GM18868 (cell line): ENCODE data around the gene LZTS3.

Experiments
- ATAC-seq: cut with Tn5 transposase; IDR thresholded peaks from one replicate; pipeline ENCODE4 v1.9.1; 2021; ENCODE audit warnings: mild to moderate bottlenecking, moderate library complexity; ENCODE audit not compliant: unreplicated experiment

The LZTS3 gene

DNA sequence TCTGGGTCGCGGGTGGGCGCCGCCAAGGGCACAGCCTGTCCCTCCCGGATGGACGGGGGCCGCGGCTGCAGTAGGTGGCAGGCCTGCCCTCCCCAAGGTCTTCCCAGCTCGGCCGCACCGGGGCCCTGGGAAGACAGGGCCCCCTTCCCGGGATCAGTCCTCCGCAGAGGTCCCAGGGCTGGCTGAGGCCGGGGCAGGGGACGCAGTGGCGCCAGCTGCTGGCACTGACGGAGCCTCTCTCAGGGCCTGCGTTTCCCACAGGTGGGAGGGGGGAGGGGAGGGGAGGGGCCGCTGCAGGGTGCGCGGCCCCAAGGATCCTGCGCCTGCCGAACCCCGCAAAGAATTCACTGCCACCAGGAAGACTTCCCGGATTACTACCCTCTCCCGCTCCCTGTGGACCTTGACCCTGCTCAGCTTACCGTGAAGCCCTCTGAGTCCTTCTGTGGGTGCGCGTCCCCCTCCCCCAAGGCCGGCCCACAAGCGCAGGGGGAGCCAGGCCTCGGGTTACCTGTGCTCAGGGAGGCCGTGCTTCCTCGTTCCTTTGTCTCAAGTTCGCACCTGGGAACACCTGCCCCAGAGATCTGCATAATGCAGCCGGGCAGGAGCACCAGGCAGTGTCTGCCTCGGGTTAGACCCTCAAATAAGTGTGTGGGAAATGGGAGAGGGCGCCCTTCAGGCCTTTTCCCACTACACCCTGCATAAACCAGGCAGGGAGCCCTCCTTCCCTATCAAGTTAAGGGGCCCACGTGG is 5.1 kb downstream of the LZTS3 start:
- no peak for ATAC-seq

DNA sequence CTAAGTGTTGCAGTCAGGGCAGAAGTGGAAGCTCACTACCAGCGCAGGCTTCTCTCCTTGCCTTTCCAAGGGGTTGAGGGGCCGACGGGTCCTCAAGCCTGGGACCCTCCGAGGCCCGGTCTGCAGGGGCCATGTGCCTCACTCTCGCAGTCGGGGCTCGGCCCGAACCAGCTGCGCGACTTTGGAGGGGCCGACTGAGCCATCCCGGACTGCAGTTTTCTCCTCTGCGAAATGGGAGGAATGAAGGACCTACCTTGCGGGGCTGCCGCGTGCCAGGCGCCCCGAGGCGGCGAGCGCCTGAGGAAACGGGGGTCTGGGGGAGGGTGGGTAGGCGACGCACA is 5.6 kb downstream of the LZTS3 start:
- ATAC-seq = no peak

DNA sequence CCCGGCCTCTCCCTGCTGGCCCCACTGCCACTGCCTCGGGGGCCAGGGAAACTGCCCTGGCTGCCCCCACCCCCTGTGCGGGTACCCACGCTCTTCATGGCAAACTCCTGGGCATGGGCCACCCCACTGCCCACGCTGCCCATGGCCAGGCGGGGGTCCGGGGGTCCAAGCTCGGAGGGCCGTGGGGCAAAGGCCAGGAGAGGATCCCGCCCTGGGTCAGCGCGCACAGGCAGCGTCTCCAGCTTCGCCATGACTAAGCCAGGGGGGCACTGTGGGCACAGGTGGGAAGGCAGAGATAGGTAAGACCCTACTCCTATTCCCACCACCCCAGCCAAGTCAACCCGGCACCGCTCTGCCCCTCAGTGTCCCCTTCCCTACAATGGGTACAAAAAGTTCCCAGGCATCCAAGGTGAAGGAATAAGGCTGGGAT is 6.4 kb downstream of the LZTS3 start:
- ATAC-seq = no peak

DNA sequence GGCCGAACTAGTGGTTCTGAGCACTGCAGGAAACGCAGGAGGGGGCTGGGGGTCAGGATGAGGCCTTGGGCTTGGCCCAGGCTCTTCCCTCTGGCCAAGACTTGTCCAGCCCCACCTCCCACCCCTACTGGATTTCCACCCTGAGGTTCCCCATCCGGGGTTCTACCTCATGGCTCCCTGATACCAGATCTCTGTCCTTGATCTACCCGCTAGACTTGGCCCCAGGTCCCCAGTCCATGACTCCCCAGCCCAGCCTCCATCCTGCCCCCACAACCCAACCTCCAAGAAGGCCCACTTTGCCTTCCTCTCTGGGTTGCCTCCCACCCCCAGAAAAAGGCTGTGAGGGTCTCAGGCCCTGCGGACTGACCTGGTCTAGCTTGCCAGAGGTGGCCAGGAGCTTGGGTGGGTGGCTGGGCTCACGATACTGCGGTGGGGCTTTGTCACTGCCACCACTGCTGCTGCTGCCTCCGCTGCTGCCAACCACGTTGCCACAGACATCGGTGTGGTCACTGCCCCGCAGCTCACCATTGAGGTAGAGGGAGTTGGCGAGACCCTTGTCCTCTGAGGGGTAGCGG is 6.9 kb downstream of the LZTS3 start:
- no peak for ATAC-seq

DNA sequence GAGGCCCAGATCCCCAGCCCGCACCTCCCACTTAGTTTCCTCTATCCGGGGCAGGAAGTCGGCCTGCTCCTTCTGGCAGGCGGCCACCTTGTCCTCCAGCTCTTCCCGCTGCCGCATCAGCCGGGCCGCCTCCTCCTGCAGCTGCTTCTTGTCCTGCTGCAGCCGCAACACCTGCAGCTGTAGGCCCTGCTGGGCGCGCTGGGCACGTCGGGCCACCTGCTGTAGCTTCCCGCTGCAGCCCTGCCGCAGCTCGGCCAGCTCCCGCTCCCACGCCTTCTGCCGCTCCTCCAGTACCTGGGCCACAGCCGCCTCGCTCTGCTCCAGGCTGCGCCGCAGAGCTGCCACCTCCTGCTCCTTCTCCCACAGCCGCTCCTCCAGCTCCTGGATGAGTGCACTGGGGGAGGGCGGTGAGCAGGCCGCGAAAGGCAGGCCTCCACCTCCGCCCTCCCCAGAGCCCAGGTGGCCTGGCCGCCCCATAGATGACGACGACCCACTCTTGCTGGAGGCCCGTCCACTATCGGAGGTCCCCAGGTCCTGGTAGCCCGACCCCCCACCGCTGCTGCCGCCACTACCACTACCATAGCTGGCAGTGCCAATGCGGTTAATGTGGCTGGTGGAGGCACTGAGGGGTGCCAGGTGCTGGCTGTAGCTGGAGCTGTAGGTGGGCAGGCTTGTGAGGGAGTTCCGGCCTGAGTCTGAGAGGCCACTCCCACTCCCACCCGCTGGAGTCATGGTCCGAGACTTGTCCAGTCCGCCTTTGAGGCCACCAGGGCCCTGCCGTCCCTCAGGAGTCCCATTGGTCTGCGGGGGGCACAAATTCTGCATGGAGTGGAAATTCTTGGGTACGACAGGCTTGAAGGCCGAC is 7.6 kb downstream of the LZTS3 start:
- ATAC-seq = no peak

DNA sequence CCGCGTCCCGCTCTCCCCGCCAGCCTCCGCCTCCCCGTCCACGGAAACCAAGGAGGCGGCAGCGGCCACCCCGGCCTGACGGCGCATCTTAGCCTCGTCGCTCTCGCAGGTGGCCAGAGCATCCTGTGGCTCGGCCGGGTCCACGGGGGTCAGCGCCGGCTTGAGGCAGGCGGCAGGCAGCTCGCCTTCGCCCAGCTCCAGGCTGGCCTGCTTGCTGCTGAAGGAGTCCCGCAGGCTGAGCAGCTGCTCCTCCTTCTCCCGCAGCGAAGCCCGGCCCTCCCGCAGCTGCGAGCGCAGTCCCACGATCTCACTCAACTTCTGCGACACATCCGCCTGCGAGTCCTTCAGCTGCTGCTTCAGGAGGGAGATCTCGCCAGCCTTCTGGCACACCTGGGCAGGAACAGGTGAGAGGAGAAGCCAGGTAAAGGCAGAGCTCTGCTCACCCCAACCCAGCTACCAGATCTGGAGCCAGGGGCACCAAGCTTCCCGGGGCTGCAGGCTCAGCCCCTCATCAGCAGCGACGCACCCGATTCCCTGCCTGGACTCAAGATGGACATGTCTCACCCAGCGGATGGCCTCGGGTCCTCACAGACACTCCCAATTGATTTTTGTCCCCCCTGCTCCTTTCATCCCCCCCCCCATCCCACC is 8.5 kb downstream of the LZTS3 start:
- no peak for ATAC-seq

DNA sequence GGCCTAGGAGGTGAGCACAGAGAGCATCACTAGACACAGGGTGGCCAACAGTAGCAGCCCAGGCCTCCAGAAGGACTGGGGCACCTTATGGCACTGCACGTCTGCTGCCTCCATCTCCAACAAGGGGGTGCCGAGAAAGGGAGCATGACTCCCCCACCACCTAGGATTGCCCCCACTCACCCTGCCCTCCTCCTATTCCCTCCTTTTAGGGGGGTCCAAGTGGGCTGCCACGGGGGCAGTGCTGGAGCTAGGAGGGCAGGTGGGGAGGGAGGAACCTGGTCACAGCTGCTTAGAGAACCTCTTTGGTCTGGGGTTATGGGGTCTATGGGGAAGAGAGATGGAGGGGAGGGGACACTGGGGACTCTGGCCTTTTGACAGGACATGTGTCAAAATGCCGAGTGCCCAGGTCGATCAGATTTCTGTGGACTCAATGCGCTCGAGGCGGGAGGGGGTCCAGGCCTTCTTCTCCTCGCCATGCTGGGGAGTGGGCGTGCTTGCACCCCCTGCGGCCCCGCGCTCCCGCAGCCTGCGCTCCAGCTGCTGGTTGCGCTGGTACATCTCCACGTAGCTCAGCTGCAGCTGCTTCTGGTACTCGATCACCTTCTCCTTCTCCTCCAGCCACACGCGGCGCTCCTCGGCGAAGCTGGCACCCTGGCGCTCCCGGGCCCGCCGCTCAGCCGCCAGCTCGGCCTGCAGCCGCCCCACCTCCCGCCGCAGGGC is 9.1 kb downstream of the LZTS3 start:
- ATAC-seq = no peak

DNA sequence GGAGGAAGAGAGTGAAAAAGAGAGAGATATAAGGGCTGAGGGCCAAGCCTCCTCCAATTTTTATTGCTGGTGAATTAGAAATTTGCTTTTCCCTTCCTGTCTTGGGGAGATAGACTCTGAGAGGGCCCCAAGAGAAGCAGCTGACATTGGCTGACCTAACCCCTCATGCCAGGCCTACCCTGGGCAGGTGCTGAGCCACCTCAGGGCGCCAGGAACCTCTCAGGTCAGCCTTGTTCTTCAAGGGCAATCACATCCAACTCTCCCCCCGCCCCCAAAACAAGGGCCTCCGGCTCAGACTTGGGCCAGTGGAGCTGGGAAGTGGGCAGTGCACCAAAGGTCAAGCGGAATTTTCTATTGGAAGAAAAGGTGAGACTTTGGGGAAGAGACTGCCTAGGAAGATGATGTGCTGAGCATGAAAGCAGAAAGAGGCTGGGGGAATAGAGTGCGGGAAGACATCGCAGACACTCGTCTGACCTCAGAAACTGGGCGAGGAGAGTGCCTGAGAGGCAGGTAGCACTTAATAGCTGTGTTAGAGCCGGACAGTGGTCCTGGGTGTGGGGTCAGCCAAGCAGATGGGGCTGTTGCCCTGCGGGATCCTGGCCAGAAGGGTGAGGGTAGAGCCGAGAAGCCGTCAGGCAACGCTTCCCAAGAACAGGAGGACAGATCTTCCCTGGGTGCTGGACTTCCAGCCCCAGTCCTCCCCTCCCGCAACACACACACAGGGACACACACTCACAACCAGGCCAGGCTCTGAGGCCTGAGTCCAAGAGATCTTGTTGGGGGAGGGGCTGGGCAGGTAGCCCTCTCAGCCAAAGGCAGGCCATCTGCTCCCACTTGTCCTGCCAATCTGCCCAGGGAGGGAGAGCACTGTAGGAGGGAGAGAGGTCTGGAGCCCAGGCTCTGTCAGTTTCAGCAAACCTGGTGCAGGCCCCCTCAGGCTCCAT is 10.0 kb downstream of the LZTS3 start:
- no peak for ATAC-seq

DNA sequence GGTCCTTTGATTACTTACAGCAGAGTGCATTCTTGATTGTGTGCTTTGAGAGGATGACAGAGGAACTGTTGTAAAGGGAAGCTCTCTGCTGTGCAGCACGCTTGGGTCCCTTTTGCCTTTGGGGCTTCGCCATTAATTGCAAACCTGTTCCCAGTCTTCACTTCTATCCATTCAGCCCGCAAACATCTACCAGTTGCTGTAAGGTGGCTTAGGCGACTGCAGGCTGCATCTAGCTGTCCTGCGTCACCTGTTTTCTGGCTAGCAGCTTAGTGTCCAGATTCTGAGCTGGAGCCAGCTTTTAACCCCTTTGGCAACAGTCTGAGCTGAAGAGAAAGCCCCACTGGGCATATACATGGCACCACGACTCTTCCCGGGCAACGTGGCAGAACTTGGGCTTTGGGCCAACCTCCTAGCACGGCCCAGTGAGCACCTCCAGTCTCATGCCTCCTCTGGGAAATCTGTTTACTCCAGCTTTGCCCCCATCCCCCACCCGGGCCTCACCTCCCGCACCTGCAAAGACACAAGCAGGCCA is 11.2 kb downstream of the LZTS3 start:
- ATAC-seq = no peak

DNA sequence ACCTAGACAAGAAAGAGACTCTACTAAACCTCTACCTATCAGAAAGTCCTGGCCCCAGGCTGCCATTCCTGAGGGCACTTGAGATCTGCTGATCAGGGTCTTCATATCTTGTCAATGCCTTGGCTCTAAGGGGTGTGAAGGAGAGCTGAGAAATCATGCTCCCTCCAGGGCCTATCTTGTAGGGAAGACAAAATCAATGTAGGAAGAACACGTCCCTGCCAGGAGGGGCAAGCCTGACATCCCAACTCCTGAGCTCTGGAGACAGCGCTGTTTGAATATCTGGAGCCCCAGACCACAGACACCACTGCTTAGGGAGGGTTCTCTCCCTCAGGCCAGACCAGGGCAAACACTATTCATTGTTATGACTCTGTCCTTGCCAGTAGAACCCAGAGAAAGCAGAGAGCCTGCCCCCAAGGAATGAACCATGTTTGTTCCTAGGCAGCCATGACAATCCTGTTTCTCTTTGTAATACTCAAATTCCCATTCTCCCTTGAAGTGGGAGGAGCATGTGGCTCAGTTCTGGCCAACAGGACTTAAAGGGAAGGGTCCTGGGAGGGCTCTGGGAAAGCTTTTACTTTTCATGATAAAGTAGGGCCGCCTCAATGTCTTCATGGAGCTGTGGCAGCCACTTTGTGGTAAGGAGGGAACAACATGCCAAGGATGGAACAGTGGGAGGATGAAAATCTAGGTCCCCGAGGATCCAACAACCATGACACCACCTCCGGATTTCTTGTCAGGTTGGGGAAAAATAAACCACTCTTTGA is 11.9 kb downstream of the LZTS3 start:
- ATAC-seq = no peak

DNA sequence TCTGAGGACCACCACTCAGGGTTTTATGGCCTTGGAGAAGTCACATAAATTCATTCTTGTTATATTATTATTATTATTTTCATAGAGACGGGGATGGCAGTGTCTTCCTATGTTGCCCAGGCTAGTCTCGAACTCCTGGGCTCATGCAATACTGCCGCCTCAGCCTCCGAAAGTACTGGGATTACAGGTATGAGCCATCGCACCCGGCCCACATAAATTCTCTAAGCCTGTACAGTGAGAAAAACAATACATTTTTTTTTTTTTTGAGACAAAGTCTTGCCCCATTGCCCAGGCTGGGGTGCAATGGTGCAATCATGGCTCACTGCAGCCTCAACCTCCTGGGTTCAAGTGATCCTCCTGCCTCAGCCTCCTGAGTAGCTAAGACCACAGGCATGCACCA is 12.9 kb downstream of the LZTS3 start:
- ATAC-seq = no peak

DNA sequence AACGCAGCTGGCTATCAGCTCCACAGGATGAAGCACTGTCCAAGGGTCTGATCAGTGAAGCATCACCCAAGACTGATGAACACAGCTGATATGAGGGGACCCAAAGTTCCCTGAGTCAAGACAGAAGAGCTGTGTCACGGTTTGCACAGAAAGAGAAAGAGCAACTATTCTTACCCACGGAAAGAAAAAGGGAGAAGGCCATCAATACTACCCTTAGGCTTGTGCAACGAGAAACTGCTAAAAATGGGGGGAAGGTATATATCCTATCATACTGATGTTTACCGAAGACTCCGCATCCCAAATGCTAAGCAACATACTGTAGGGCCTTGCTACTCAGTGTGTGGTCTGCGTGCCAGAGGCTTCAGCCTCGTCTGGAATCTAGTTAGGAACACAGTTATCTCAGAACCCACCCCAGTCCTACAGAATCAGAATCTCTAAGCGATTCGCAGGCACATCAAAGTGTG is 14.3 kb downstream of the LZTS3 start:
- ATAC-seq = no peak

DNA sequence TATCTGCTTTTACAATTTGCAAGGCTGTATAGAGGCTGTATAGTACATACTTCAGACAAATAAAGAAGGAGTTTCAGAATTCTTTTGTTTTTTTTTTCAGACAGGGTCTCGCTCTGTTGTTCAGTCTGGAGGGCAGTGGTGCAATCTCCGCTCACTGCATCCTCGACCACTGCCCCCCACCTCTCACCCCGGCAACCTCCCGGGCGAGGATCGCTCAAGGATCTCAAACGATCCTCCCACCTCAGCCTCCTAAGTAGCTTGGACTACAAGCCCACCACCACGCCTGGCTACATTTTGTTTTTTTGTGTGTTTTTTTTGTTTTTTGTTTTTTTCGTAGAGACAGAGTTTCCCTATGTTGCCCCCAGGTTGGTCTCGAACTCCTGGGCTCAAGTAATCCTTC is 15.5 kb downstream of the LZTS3 start:
- ATAC-seq = no peak

DNA sequence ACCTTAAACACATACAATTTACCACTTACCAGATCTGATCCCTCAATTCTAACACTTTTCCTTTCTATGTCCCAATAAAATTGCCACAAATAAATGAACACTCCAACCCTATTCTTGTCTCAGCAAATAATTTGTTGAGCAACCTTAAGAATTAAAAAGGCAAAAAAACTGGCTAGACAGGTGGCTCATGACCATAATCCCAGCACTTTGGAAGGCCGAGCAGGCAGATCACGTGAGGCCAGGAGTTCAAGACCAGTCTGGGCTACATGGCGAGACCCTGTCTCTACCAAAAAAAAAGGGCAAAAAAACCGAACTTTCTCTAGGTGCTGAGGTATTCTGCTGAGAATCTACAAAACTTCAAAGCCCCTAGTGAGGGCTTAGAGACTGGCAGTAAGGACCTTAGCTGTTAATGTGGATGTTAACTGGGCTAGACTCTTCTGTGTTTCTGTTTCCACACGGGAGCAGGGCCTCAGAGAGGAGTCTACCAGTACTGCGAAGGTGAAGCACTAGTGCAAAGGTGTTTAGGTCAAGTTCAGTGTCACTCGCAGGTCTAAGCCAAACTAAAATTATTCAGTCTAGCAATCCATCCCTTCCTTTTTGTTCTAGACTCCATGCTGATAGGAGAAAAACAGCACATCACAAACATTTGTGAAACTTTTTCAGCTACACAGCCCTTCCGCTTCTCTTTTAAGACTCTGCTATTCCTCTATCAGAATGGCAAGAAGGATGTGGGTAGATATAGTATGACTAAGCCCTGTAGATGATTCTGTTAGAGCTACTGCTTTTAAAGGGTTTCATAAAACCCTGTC is 16.3 kb downstream of the LZTS3 start:
- peak; percentile 70 for ATAC-seq

DNA sequence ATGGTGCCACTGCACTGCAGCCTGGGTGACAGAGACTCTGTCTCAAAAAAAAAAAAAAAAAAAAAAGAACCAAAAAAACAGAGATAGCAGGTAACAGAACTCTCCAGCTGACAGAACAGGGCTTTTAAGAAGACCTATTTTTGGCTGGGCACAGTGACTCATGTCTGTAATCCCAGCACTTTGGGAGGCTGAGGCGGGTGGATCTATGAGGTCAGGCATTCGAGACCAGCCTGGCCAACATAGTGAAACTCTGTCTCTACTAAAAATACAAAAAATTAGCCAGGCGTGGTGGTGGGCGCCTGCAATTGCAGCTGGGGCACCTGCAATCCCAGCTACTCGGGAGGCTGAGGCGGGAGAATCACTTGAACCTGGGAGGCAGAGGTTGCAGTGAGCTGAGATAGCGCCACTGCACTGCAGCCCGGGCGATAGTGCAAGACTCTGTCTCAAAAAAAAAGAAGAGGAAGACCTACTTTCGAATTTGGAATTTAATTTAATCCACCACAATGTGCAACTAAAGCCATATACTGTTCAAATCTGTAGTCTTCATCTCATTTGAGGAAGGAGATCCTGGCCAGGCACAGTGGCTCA is 21.2 kb downstream of the LZTS3 start:
- peak; percentile 59 for ATAC-seq

DNA sequence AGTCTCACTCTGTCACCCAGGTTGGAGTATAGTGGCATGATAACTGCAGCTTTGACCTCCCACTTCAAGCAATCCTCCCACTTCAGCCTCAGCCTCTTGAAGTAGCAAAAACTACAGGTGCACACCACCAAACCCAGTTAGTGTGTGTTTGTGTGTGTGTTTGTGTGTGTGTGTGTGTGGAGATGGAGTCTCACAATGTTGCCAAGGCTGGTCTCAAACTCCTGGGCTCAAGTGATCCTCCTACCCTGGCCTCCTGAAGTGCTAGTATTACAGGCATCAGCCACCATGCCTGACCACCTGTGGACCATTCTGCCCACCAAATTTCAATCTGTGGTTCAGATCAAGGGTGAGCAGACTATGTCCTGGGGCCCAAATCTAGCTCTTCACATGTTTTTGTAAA is 22.4 kb downstream of the LZTS3 start:
- no peak for ATAC-seq

DNA sequence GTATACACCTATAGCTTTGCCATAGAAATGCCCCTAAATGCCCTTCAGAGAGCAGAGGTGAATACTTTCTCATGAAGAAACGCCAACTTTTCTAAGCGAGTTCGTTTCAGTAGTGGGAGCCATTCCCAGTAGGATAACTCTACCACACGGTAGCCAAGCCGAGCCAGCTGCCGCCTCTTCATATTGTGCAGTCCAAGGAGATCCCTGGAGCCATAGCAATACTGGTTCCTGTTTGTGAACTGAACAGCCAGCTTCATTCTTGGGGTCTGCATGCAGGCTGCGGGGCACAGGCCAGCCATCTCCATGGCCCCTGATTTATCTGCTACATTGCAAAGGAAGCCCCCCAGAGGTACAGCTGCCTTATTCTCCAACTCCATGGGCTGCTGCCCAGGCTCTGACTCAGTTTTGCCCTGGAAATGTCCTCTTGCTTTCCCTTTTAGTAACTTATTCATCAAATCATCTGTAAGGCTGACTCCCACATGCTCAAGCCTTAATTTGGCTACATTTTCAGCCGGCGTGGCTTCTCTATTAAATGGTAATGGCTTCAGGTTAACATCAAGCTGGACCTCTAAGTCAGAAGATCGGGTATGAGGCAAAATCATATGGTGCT is 26.5 kb downstream of the LZTS3 start:
- no peak for ATAC-seq
